ENCODE data around the gene CHURC1. TPM values are rescaled to one million over a fixed set of nuclear protein-coding genes. Genes with fewer than 3 reads are reported as not detected.

Gene CHURC1
- polyA plus RNA-seq, 1 donor (not counting 4 experiments of a cell fraction or from before 2014, with no cell fraction given) = 126 TPM

DNA sequence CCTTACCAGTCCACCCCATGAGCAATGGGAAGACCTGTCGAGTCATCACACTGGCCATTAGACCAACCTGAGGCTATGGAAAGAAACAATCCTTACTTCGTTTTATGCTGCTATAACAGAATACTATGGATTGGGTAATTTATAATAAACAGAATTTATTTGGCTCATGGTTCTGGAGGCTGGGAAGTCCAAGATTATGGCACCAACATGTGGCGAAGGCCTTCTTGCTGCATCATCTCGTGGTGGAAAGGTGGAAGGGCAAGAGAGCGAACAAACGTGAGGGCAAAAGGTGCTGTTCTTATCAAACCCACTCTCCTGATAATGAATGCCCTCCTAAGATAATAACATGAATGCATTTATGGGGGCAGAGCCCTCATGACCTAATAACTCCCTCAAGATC lies 24.9 kb upstream of the CHURC1 start:
- dilution Hi-C loops (cut with MboI; ENCODE audit: extremely low pct_ligation_motif_present, low sequenced_read_pairs) = no loop called here

GRCh38 chr14:64891173-64891838 lies 22.9 kb upstream of the CHURC1 start:
- Histone ChIP-seq H4K20me1 (ENCODE audit: control insufficient read depth, extremely low read depth, insufficient read depth, low read length) (no peaks in the 10 kb centered on the region), H3K4me2 (ENCODE audit: control insufficient read depth, extremely low read depth, insufficient read depth, low read depth, low read length) (no peak overlapping the region), H3K36me3 (ENCODE audit: control insufficient read depth in 2 of 2, extremely low read depth in 1 of 2, insufficient read depth in 2 of 2, low read length in 2 of 2) (no peaks in the 10 kb centered on the region), H2AFZ (ENCODE audit: control insufficient read depth, low read length) (no peak overlapping the region), H3K9ac (ENCODE audit: control insufficient read depth, extremely low read depth, insufficient read depth, low read length) (no peak overlapping the region), H3K4me1 (ENCODE audit: control insufficient read depth, extremely low read depth, insufficient read depth, low read length) (no peaks in the 10 kb centered on the region), H3K79me2 (ENCODE audit: control insufficient read depth, insufficient read depth, low read length) (no peaks in the 10 kb centered on the region), H3K27me3 (ENCODE audit: control insufficient read depth, extremely low read depth, insufficient read depth, low read length) (peaks cover 5% of the 10 kb centered on the region), H3K4me3 (ENCODE audit: control insufficient read depth in 2 of 3, extremely low read depth in 1 of 3, insufficient read depth in 2 of 3, low read depth in 1 of 3, low read length in 3 of 3) (no peak overlapping the region), H3K9me1 (ENCODE audit: control insufficient read depth, extremely low read depth, insufficient read depth, low read length) (no peaks in the 10 kb centered on the region), H3K27ac (ENCODE audit: control insufficient read depth, insufficient read depth, low read length) (no peak overlapping the region), H3K9me3 (ENCODE audit: control insufficient read depth, low read depth, low read length) (no peaks in the 10 kb centered on the region)
- dilution Hi-C loops (cut with MboI; ENCODE audit: extremely low pct_ligation_motif_present, low sequenced_read_pairs) = no loop called here
- TF ChIP-seq EZH2 (IDR thresholded peaks at IDR 0.05; ENCODE audit: low read length) = no peak
- TF ChIP-seq CTCF (optimal IDR thresholded peaks at IDR 0.05 in 1 of 3, IDR thresholded peaks at IDR 0.05 in 1 of 3, conservative IDR thresholded peaks at IDR 0.05 in 1 of 3; ENCODE audit: extremely low read depth in 1 of 3, insufficient read depth in 2 of 3, low read length in 3 of 3) = no peak
- DNase-seq (ENCODE audit: low read depth, low spot score) (no peak), FAIRE-seq (no peak)

More for the DNA sequence above, 24.9 kb upstream of the CHURC1 start:
- no peaks in the 10 kb centered on the region for H3K9me3 ChIP-seq (ENCODE audit: control insufficient read depth, low read depth, low read length)
- no peak for DNase-seq (ENCODE audit: low read depth, low spot score)
- no peak overlapping the region for H3K4me3 ChIP-seq (ENCODE audit: control insufficient read depth in 2 of 3, extremely low read depth in 1 of 3, insufficient read depth in 2 of 3, low read depth in 1 of 3, low read length in 3 of 3)
- H3K79me2 ChIP-seq (ENCODE audit: control insufficient read depth, insufficient read depth, low read length) = no peaks in the 10 kb centered on the region
- no peak overlapping the region for H3K9ac ChIP-seq (ENCODE audit: control insufficient read depth, extremely low read depth, insufficient read depth, low read length)
- H3K4me2 ChIP-seq (ENCODE audit: control insufficient read depth, extremely low read depth, insufficient read depth, low read depth, low read length) = no peak overlapping the region
- FAIRE-seq = no peak
- H3K36me3 ChIP-seq (ENCODE audit: control insufficient read depth in 2 of 2, extremely low read depth in 1 of 2, insufficient read depth in 2 of 2, low read length in 2 of 2) = no peaks in the 10 kb centered on the region
- H2AFZ ChIP-seq (ENCODE audit: control insufficient read depth, low read length) = no peak overlapping the region
- peaks cover 7% of the 10 kb centered on the region for H3K27me3 ChIP-seq (ENCODE audit: control insufficient read depth, extremely low read depth, insufficient read depth, low read length)
- H4K20me1 ChIP-seq (ENCODE audit: control insufficient read depth, extremely low read depth, insufficient read depth, low read length) = no peaks in the 10 kb centered on the region
- TF ChIP-seq EZH2 (IDR thresholded peaks at IDR 0.05; ENCODE audit: low read length) = no peak
- no peak for TF ChIP-seq CTCF (optimal IDR thresholded peaks at IDR 0.05 in 1 of 3, IDR thresholded peaks at IDR 0.05 in 1 of 3, conservative IDR thresholded peaks at IDR 0.05 in 1 of 3; ENCODE audit: extremely low read depth in 1 of 3, insufficient read depth in 2 of 3, low read length in 3 of 3)
- H3K9me1 ChIP-seq (ENCODE audit: control insufficient read depth, extremely low read depth, insufficient read depth, low read length) = no peaks in the 10 kb centered on the region
- no peak overlapping the region for H3K27ac ChIP-seq (ENCODE audit: control insufficient read depth, insufficient read depth, low read length)
- no peaks in the 10 kb centered on the region for H3K4me1 ChIP-seq (ENCODE audit: control insufficient read depth, extremely low read depth, insufficient read depth, low read length)

Measured in keratinocyte (primary cell).